Thoracic aorta (tissue), 2 donors: Measurements from ENCODE around the gene SMAP2. TPM values are rescaled to one million over a fixed set of nuclear protein-coding genes. Genes with fewer than 3 reads are reported as not detected.

ENCODE experiments used
- ATAC-seq: fragments of 150-250 bp; one replicate; pipeline ENCODE4 v1.8.0; 2017; ENCODE audit warnings: low read depth; ENCODE audit not compliant: insufficient number of reproducible peaks, low FRiP score
- DNase-seq: peaks from one replicate; pipeline ENCODE4 v3.0.0-alpha.2; 2020; ENCODE audit warnings: low spot score
- H3K27ac ChIP-seq, 2 donors: fragments of 200-600 bp; sonication (generic); 1 replicate in 1 of 2; 2 replicates in 1 of 2; pipeline ENCODE4 v1.5.1; 2016; ENCODE audit warnings: mild to moderate bottlenecking in 2 of 2, moderate library complexity in 2 of 2
- H3K27me3 ChIP-seq: fragments of 200-600 bp; sonication (generic); replicated peaks from 2 replicates; pipeline ENCODE4 v1.6.0; 2016; ENCODE audit warnings: mild to moderate bottlenecking; ENCODE audit not compliant: insufficient read depth
- H3K36me3 ChIP-seq: fragments of 200-600 bp; sonication (generic); one replicate; pipeline ENCODE4 v1.5.1; 2016
- H3K4me1 ChIP-seq, 2 donors: fragments of 200-600 bp; sonication (generic); 1 replicate in 1 of 2; 2 replicates in 1 of 2; pipeline versions ENCODE4 v1.5.1 to v1.6.0; 2016; ENCODE audit warnings: low read depth in 2 of 2, mild to moderate bottlenecking in 1 of 2; ENCODE audit not compliant: control insufficient read depth in 1 of 2
- H3K4me3 ChIP-seq: fragments of 200-600 bp; sonication (generic); 2 replicates; pipeline ENCODE4 v1.5.1; 2016; ENCODE audit warnings: mild to moderate bottlenecking
- H3K9me3 ChIP-seq: fragments of 200-600 bp; sonication (generic); 2 replicates; pipeline ENCODE4 v1.5.1; 2016
- CTCF ChIP-seq: fragments of 200-600 bp; sonication (generic); IDR thresholded peaks from one replicate; pipeline ENCODE4 v1.5.1; 2019; ENCODE audit warnings: antibody characterized with exemption
- total RNA-seq, 2 donors: library from RNA; depleted of rRNA; stranded (reverse); fragments of >200 nt; gene quantifications; one replicate each; pipeline versions ENCODE4 v1.1.0 to v1.2.3, GENCODE V29; 2016

Gene SMAP2
- total RNA-seq, 2 donors from 2014 or later = 42.3 to 75.3 TPM

GRCh38 chr1:40409467-40409866 is 35.9 kb downstream of the SMAP2 start:
- Histone ChIP-seq H3K4me1 (no peaks in the 10 kb centered on the region), H3K27ac (no peak overlapping the region), H3K36me3 (peaks cover 4% of the 10 kb centered on the region), H3K4me3 (no peak overlapping the region), H3K27me3 (no peaks in the 10 kb centered on the region), H3K9me3 (no peaks in the 10 kb centered on the region)
- ATAC-seq (no peak), DNase-seq (no peak)
- TF ChIP-seq CTCF = no peak

GRCh38 chr1:40411294-40411693 is 37.8 kb downstream of the SMAP2 start:
- Histone ChIP-seq H3K36me3 (peaks cover 20% of the 10 kb centered on the region), H3K27ac (no peak overlapping the region), H3K4me3 (no peak overlapping the region), H3K9me3 (no peaks in the 10 kb centered on the region), H3K4me1 (no peaks in the 10 kb centered on the region), H3K27me3 (no peaks in the 10 kb centered on the region)
- DNase-seq (no peak), ATAC-seq (no peak)
- no peak for TF ChIP-seq CTCF

- no peaks in the 10 kb centered on the region for H3K4me1 ChIP-seq
- TF ChIP-seq CTCF = no peak
- H3K36me3 ChIP-seq = peaks cover 25% of the 10 kb centered on the region
- H3K27ac ChIP-seq = no peak overlapping the region
- no peaks in the 10 kb centered on the region for H3K27me3 ChIP-seq
- DNase-seq (no peak), ATAC-seq (no peak)
- H3K4me3 ChIP-seq = no peak overlapping the region
- H3K9me3 ChIP-seq = no peaks in the 10 kb centered on the region
Observed at GRCh38 chr1:40411843-40412242, 38.3 kb downstream of the SMAP2 start.

- DNase-seq (no peak), ATAC-seq (no peak)
- no peaks in the 10 kb centered on the region for H3K9me3 ChIP-seq
- no peak for TF ChIP-seq CTCF
- H3K36me3 ChIP-seq = peaks cover 31% of the 10 kb centered on the region
- H3K27me3 ChIP-seq = no peaks in the 10 kb centered on the region
- H3K4me1 ChIP-seq = no peaks in the 10 kb centered on the region
- no peak overlapping the region for H3K4me3 ChIP-seq
- no peak overlapping the region for H3K27ac ChIP-seq
Observed at GRCh38 chr1:40413527-40414252, 40.2 kb downstream of the SMAP2 start.

GRCh38 chr1:40414331-40414730 is 40.8 kb downstream of the SMAP2 start:
- Histone ChIP-seq H3K4me3 (no peak overlapping the region), H3K27ac (no peak overlapping the region), H3K4me1 (no peaks in the 10 kb centered on the region), H3K27me3 (no peaks in the 10 kb centered on the region), H3K9me3 (no peaks in the 10 kb centered on the region), H3K36me3 (peaks cover 31% of the 10 kb centered on the region)
- TF ChIP-seq CTCF = no peak
- no peak for ATAC-seq
- DNase-seq = no peak
